Activated CD8-positive, alpha-beta T cell treated with anti-CD3 and anti-CD28 coated beads for 36 hours (primary cell): ENCODE data around the gene MAP7D1. TPM values are rescaled to one million over a fixed set of nuclear protein-coding genes. Genes with fewer than 3 reads are reported as not detected.
"Not testable (repeated sequence)": the region's sequence is repeated elsewhere in the genome, so short reads cannot be mapped to it uniquely, and the experiment has no call there.

Experiments
- ATAC-seq: fragments of 200-7000 bp; cut with Tn5 transposase; one replicate; pipeline ENCODE4 v1.10.0; 2021; ENCODE audit warnings: mild to moderate bottlenecking, moderate library complexity
- CTCF ChIA-PET: fragments of 350-600 bp; sonication (Branson Sonifier 250); formaldehyde crosslinking; loops from one replicate; lab custom pipeline; 2021; ENCODE audit warnings: antibody characterized with exemption; lab: Charles Lee
- POLR2A ChIA-PET: fragments of 350-600 bp; sonication (Branson Sonifier 250); formaldehyde crosslinking; loops from one replicate; lab custom pipeline; 2021; ENCODE audit warnings: antibody characterized with exemption; lab: Charles Lee
- DNase-seq: peaks from one replicate; pipeline ENCODE4 v3.0.0-alpha.2; 2020
- H3K27ac Mint-ChIP-seq: one replicate; pipeline ENCODE4 v1.8.0; 2021; ENCODE audit warnings: mild to moderate bottlenecking, mixed read lengths
- H3K27me3 Mint-ChIP-seq: one replicate; pipeline ENCODE4 v1.8.0; 2021; ENCODE audit warnings: mixed read lengths
- H3K36me3 Mint-ChIP-seq: one replicate; pipeline ENCODE4 v1.8.0; 2021; ENCODE audit warnings: low read depth, mixed read lengths
- H3K4me1 Mint-ChIP-seq: one replicate; pipeline ENCODE4 v1.8.0; 2021; ENCODE audit warnings: low read depth, mixed read lengths
- H3K4me3 Mint-ChIP-seq: one replicate; pipeline ENCODE4 v1.8.0; 2021; ENCODE audit warnings: mild to moderate bottlenecking, moderate library complexity, mixed read lengths
- H3K9me3 Mint-ChIP-seq: one replicate; pipeline ENCODE4 v1.8.0; 2021; ENCODE audit warnings: mixed read lengths
- CTCF ChIP-seq: fragments of 200-600 bp; IDR thresholded peaks from one replicate; pipeline ENCODE4 v1.8.0; 2022; ENCODE audit warnings: antibody characterized with exemption, mild to moderate bottlenecking
- intact Hi-C: fragments of 100-400 bp; cut with micrococcal nuclease; formaldehyde crosslinking; loops from one replicate; pipeline ENCODE4 v1.10.0; 2022
- total RNA-seq, 2 experiments: library from RNA; stranded (reverse); gene quantifications; one replicate each; pipeline ENCODE4 v1.2.3, GENCODE V29; 2021

Gene MAP7D1
- total RNA-seq, 2 experiments from 2014 or later, result 125 to 129 TPM

- Mint-ChIP-seq H3K4me1 (peaks cover 27% of the 10 kb centered on the region), H3K36me3 (peaks cover 31% of the 10 kb centered on the region), H3K9me3 (no peaks in the 10 kb centered on the region), H3K27me3 (no peaks in the 10 kb centered on the region), H3K27ac (peak overlapping the region; percentile 99), H3K4me3 (peak overlapping the region; percentile 85)
- ChIA-PET CTCF (interaction anchor here (0.6 to 3.7 kb wide), 11 partner anchors 9 to 141 kb away, joined by 3 to 33 read pairs (median 4); partner anchors contain the start of gene TRAPPC3), POLR2A (interaction anchor here (0.6 to 3.8 kb wide), 12 partner anchors 8 to 162 kb away, joined by 3 to 38 read pairs (median 6); partner anchors contain the start of genes MAP7D1 and TRAPPC3)
- DNase-seq, result no peak
- TF ChIP-seq CTCF, result no peak
- intact Hi-C loops, result loop anchor here (2.0 kb wide), 1 partner anchor 75 kb away; no protein-coding TSS in a partner anchor
- no peak for ATAC-seq
Measured at GRCh38 chr1:36225283-36225899, 69.4 kb downstream of the MAP7D1 start.

GRCh38 chr1:36230279-36230678 is 74.3 kb downstream of the MAP7D1 start:
- H3K27me3 Mint-ChIP-seq, DNase-seq, H3K4me3 Mint-ChIP-seq, CTCF ChIA-PET, intact Hi-C loops, H3K27ac Mint-ChIP-seq, H3K9me3 Mint-ChIP-seq, ATAC-seq, POLR2A ChIA-PET: not testable (repeated sequence)
- H3K4me1 Mint-ChIP-seq, result peaks cover 56% of the 10 kb centered on the region
- peaks cover 55% of the 10 kb centered on the region for H3K36me3 Mint-ChIP-seq

Other genes starting within 250 kb of the MAP7D1 start
- gene AGO3, start 225.1 kb upstream of the MAP7D1 start, total RNA-seq, result 10 to 100 TPM; 27.7 to 30.0 TPM
- under 1 TPM; 0.20 to 0.34 TPM for gene TEKT2, start 72.1 kb upstream of the MAP7D1 start, total RNA-seq
- 10 to 100 TPM; 52.7 to 54.9 TPM for gene ADPRS, start 67.3 kb upstream of the MAP7D1 start, total RNA-seq
- under 1 TPM; 0.83 to 0.85 TPM for gene COL8A2, start 30.9 kb upstream of the MAP7D1 start, total RNA-seq
- gene TRAPPC3, start 6.7 kb upstream of the MAP7D1 start, total RNA-seq, result 10 to 100 TPM; 47.9 to 48.4 TPM
- 100 to 1,000 TPM; 119 to 121 TPM for gene THRAP3, start 68.3 kb downstream of the MAP7D1 start, total RNA-seq
- 10 to 100 TPM; 17.8 to 21.0 TPM for gene SH3D21, start 150.2 kb downstream of the MAP7D1 start, total RNA-seq
- gene EVA1B, start 167.5 kb downstream of the MAP7D1 start, total RNA-seq, result 1 to 10 TPM; 5.8 to 6.5 TPM
- gene STK40, start 229.8 kb downstream of the MAP7D1 start, total RNA-seq, result 10 to 100 TPM; 41.2 to 44.4 TPM
- gene LSM10, start 241.7 kb downstream of the MAP7D1 start, total RNA-seq, result 10 to 100 TPM; 43.8 to 46.2 TPM